ENCODE results near the gene RHEB.

RHEB gene

GRCh38 chr7:151513133-151513532 is 6.6 kb downstream of the RHEB start:
- TF ChIP-seq POLR2A (IDR thresholded peaks at IDR 0.05; ENCODE audit: extremely low read depth, insufficient read length) = no peak
- TF ChIP-seq MAX (IDR thresholded peaks at IDR 0.05; ENCODE audit: low read depth, low read length) = no peak
- no peak for TF ChIP-seq MYC (IDR thresholded peaks at IDR 0.05; ENCODE audit: low read depth, low read length)
- TF ChIP-seq CTCF (IDR thresholded peaks at IDR 0.05; ENCODE audit: low read depth, low read length) = no peak
- no peak overlapping the region for H3K4me3 ChIP-seq (ENCODE audit: low read depth, low read length)
- DNase-seq (ENCODE audit: low read depth) = no peak

- TF ChIP-seq MYC (IDR thresholded peaks at IDR 0.05; ENCODE audit: low read depth, low read length) = no peak
- no peak for TF ChIP-seq MAX (IDR thresholded peaks at IDR 0.05; ENCODE audit: low read depth, low read length)
- no peak for TF ChIP-seq POLR2A (IDR thresholded peaks at IDR 0.05; ENCODE audit: extremely low read depth, insufficient read length)
- TF ChIP-seq CTCF (IDR thresholded peaks at IDR 0.05; ENCODE audit: low read depth, low read length) = no peak
- no peak for DNase-seq (ENCODE audit: low read depth)
- no peak overlapping the region for H3K4me3 ChIP-seq (ENCODE audit: low read depth, low read length)
These were observed 7.3 kb downstream of the RHEB start for GRCh38 chr7:151512353-151512752.

GRCh38 chr7:151511946-151512345 is 7.7 kb downstream of the RHEB start:
- H3K4me3 ChIP-seq (ENCODE audit: low read depth, low read length) = no peak overlapping the region
- no peak for TF ChIP-seq CTCF (IDR thresholded peaks at IDR 0.05; ENCODE audit: low read depth, low read length)
- no peak for TF ChIP-seq MYC (IDR thresholded peaks at IDR 0.05; ENCODE audit: low read depth, low read length)
- TF ChIP-seq MAX (IDR thresholded peaks at IDR 0.05; ENCODE audit: low read depth, low read length) = no peak
- no peak for TF ChIP-seq POLR2A (IDR thresholded peaks at IDR 0.05; ENCODE audit: extremely low read depth, insufficient read length)
- peak; percentile 46 for DNase-seq (ENCODE audit: low read depth)

- H3K4me3 ChIP-seq (ENCODE audit: low read depth, low read length) = no peak overlapping the region
- DNase-seq (ENCODE audit: low read depth) = no peak
- TF ChIP-seq MYC (IDR thresholded peaks at IDR 0.05; ENCODE audit: low read depth, low read length) = no peak
- TF ChIP-seq POLR2A (IDR thresholded peaks at IDR 0.05; ENCODE audit: extremely low read depth, insufficient read length) = no peak
- no peak for TF ChIP-seq MAX (IDR thresholded peaks at IDR 0.05; ENCODE audit: low read depth, low read length)
- TF ChIP-seq CTCF (IDR thresholded peaks at IDR 0.05; ENCODE audit: low read depth, low read length) = no peak
These were observed 8.4 kb downstream of the RHEB start for GRCh38 chr7:151511270-151511669.

GRCh38 chr7:151509670-151510333 is 9.9 kb downstream of the RHEB start:
- TF ChIP-seq POLR2A (IDR thresholded peaks at IDR 0.05; ENCODE audit: extremely low read depth, insufficient read length) (no peak), CTCF (IDR thresholded peaks at IDR 0.05; ENCODE audit: low read depth, low read length) (no peak), MYC (IDR thresholded peaks at IDR 0.05; ENCODE audit: low read depth, low read length) (no peak), MAX (IDR thresholded peaks at IDR 0.05; ENCODE audit: low read depth, low read length) (no peak)
- DNase-seq (ENCODE audit: low read depth) = no peak
- H3K4me3 ChIP-seq (ENCODE audit: low read depth, low read length) = no peak overlapping the region

All from NB4 (cell line).